SJSA1 (cell line): ENCODE data around the gene PRICKLE4. TPM values are rescaled to one million over a fixed set of nuclear protein-coding genes. Genes with fewer than 3 reads are reported as not detected.

Experiments used
- DNase-seq, 2 experiments: peaks; one replicate each; pipeline ENCODE4 v3.0.0-alpha.2; 2015 to 2020; ENCODE audit warnings: low spot score in 2 of 2, low read depth in 1 of 2
- H3K27ac ChIP-seq: fragments of 250-450 bp; sonication (Bioruptor Pico); 2 replicates; pipeline ENCODE4 v1.5.1; 2020; ENCODE audit warnings: mild to moderate bottlenecking, moderate library complexity
- H3K27me3 ChIP-seq: fragments of 250-450 bp; sonication (Bioruptor Pico); replicated peaks from 2 replicates; pipeline ENCODE4 v1.5.1; 2020; ENCODE audit warnings: mild to moderate bottlenecking, moderate library complexity
- H3K36me3 ChIP-seq: fragments of 250-450 bp; sonication (Bioruptor Pico); 2 replicates; pipeline ENCODE4 v1.5.1; 2020; ENCODE audit warnings: mild to moderate bottlenecking
- H3K4me1 ChIP-seq: fragments of 250-450 bp; sonication (Bioruptor Pico); replicated peaks from 2 replicates; pipeline ENCODE4 v1.6.1; 2021; ENCODE audit warnings: mild to moderate bottlenecking
- H3K4me3 ChIP-seq: fragments of 250-450 bp; sonication (Bioruptor Pico); 2 replicates; pipeline ENCODE4 v1.5.1; 2020; ENCODE audit warnings: mild to moderate bottlenecking
- H3K9me3 ChIP-seq: fragments of 250-450 bp; sonication (Bioruptor Pico); replicated peaks from 2 replicates; pipeline ENCODE4 v1.5.1; 2020; ENCODE audit warnings: mild to moderate bottlenecking
- total RNA-seq: library from RNA; depleted of rRNA; stranded (reverse); fragments of >200 nt; shearing (Covaris generic); gene quantifications from 2 replicates; pipeline ENCODE4 v1.2.3, GENCODE V29; 2014; rRNA removed

PRICKLE4 gene
- total RNA-seq, 1 experiment from 2014 or later, result not detected

DNA sequence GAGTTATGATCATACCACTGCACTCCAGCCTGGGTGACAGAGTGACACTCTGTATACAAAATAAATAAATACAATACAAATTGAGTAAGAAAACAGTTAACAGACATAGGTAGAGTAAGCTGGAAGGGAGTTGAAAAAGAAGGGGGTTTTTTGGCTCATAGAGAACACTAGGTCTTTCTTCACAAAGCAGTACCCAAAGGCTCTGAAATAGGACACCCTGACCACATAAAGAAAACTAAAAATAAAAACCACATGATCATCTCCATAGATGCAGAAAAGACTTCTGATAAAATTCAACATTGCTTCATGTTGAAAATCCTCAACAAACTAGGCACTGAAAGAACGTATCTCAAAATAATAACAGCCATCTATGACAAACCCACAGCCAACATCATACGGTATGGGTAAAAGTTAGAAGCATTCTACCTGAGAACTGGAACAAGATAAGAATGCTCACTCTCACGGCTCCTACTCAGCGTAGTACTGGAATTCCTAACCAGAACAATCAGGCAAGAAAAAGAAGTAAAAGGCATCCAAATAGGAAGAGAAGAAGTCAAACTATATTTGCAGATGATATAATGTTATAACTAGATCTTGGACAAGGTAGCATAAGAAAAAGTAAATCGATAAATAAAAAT is 55.6 kb downstream of the PRICKLE4 start:
- no peaks in the 10 kb centered on the region for H3K4me1 ChIP-seq
- no peaks in the 10 kb centered on the region for H3K27me3 ChIP-seq
- H3K9me3 ChIP-seq, result no peaks in the 10 kb centered on the region
- no peak for DNase-seq
- no peak overlapping the region for H3K27ac ChIP-seq
- H3K4me3 ChIP-seq, result no peak overlapping the region
- no peaks in the 10 kb centered on the region for H3K36me3 ChIP-seq

DNA sequence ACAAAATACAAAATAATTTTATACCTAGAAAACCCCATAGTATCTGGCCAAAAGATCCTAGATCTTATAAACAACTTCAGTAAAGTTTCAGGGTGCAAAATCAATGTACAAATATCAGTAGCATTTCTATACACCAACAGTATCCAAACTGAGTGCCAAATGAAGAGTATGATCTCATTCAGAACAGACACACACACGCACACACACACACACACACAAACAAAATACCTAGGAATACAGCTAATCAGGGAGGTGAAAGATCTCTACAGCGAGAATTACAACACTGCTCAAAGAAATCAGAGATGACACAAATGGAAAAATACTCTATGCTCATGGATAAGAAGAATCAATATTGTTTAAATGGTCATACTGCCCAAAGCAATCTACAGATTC is 56.1 kb downstream of the PRICKLE4 start:
- Histone ChIP-seq H3K27ac (no peak overlapping the region), H3K27me3 (no peaks in the 10 kb centered on the region), H3K9me3 (no peaks in the 10 kb centered on the region), H3K36me3 (no peaks in the 10 kb centered on the region), H3K4me3 (no peak overlapping the region), H3K4me1 (no peaks in the 10 kb centered on the region)
- no peak for DNase-seq

Other genes with a start within 250 kb of the PRICKLE4 start
- 3.9 and 5.1 TPM in 2 replicates for gene FOXP4, start 234.4 kb upstream of the PRICKLE4 start, total RNA-seq
- not detected in 2 replicates for gene MDFI, start 142.3 kb upstream of the PRICKLE4 start, total RNA-seq
- 3.4 and 6.5 TPM in 2 replicates for gene TFEB, start 45.2 kb upstream of the PRICKLE4 start, total RNA-seq
- gene PGC, start 33.4 kb upstream of the PRICKLE4 start, total RNA-seq, result not detected in 2 replicates
- gene FRS3, start 882 bp upstream of the PRICKLE4 start, total RNA-seq, result 1.5 and 2.0 TPM in 2 replicates
- 147 and 192 TPM in 2 replicates for gene TOMM6, start 6.9 kb downstream of the PRICKLE4 start, total RNA-seq
- 1.0 and 2.3 TPM in 2 replicates for gene USP49, start 114.6 kb downstream of the PRICKLE4 start, total RNA-seq
- 31.9 and 46.8 TPM in 2 replicates for gene MED20, start 140.4 kb downstream of the PRICKLE4 start, total RNA-seq
- 21.5 and 24.2 TPM in 2 replicates for gene BYSL, start 140.7 kb downstream of the PRICKLE4 start, total RNA-seq
- gene CCND3, start 161.0 kb downstream of the PRICKLE4 start, total RNA-seq, result 75.1 and 102 TPM in 2 replicates